Neural cell (in vitro differentiated cells): ENCODE measurements around the gene IRF8. TPM values are rescaled to one million over a fixed set of nuclear protein-coding genes. Genes with fewer than 3 reads are reported as not detected.

ENCODE experiments used
- H2AFZ ChIP-seq: fragments of 200-600, 300-800 bp; sonication (generic), shearing (Covaris generic); 2 replicates; pipeline ENCODE4 v1.6.0; 2014; ENCODE audit warnings: low read depth, mild to moderate bottlenecking, antibody characterized with exemption, low read length, moderate library complexity
- H3F3A ChIP-seq: fragments of 200-600 bp; shearing (Covaris generic); 2 replicates; pipeline ENCODE4 v1.6.1; 2016; ENCODE audit warnings: mild to moderate bottlenecking, moderate library complexity, mixed read lengths, antibody characterized with exemption, low read length; ENCODE audit not compliant: insufficient read depth, poor library complexity, severe bottlenecking
- H3K27ac ChIP-seq: fragments of 200-600, 300-800 bp; sonication (generic), shearing (Covaris generic); 2 replicates; pipeline ENCODE4 v1.5.1; 2014; ENCODE audit warnings: mild to moderate bottlenecking, low read length, moderate library complexity
- H3K27me3 ChIP-seq: fragments of 300-800, 200-600 bp; sonication (generic), shearing (Covaris generic); 2 replicates; pipeline ENCODE4 v1.6.0; 2014; ENCODE audit warnings: mild to moderate bottlenecking, low read depth, low read length, moderate library complexity; ENCODE audit not compliant: insufficient read depth
- H3K36me3 ChIP-seq: fragments of 300-800, 200-600 bp; sonication (generic), shearing (Covaris generic); 2 replicates; pipeline ENCODE4 v1.5.1; 2014; ENCODE audit warnings: mild to moderate bottlenecking, antibody characterized with exemption, low read length, moderate library complexity; ENCODE audit not compliant: insufficient read depth
- H3K4me2 ChIP-seq: fragments of 300-800, 200-600 bp; sonication (generic), shearing (Covaris generic); 2 replicates; pipeline ENCODE4 v1.6.0; 2014; ENCODE audit warnings: mild to moderate bottlenecking, low read length
- H3K4me3 ChIP-seq: fragments of 300-800, 200-600 bp; sonication (generic), shearing (Covaris generic); 2 replicates; pipeline ENCODE4 v1.5.1; 2014; ENCODE audit warnings: mild to moderate bottlenecking, low read length, moderate library complexity
- H3K79me2 ChIP-seq: fragments of 200-600 bp; shearing (Covaris generic); replicated peaks from 2 replicates; pipeline ENCODE4 v1.6.0; 2014; ENCODE audit warnings: mild to moderate bottlenecking, low read length, moderate library complexity; ENCODE audit not compliant: insufficient read depth
- H3K9ac ChIP-seq: fragments of 300-800, 200-600 bp; sonication (generic), shearing (Covaris generic); 2 replicates; pipeline ENCODE4 v1.6.1; 2016; ENCODE audit warnings: mild to moderate bottlenecking, low read length, mixed read lengths
- H3K9me2 ChIP-seq: fragments of 200-600 bp; shearing (Covaris generic); 2 replicates; pipeline ENCODE4 v1.6.1; 2016; ENCODE audit warnings: mild to moderate bottlenecking, low read length, mixed read lengths; ENCODE audit not compliant: insufficient read depth
- H3K9me3 ChIP-seq: fragments of 200-600, 300-800 bp; sonication (generic), shearing (Covaris generic); 2 replicates; pipeline ENCODE4 v1.6.1; 2016; ENCODE audit warnings: mild to moderate bottlenecking, mixed run types, low read length, moderate library complexity, mixed read lengths
- H4K20me1 ChIP-seq: fragments of 200-600 bp; shearing (Covaris generic); 2 replicates; pipeline ENCODE4 v1.6.1; 2016; ENCODE audit warnings: mild to moderate bottlenecking, mixed run types; ENCODE audit not compliant: insufficient read depth
- CTCF ChIP-seq: fragments of 450-650 bp; IDR thresholded peaks from 2 replicates; pipeline ENCODE4 v1.5.1; 2014; ENCODE audit warnings: antibody characterized with exemption, mild to moderate bottlenecking, moderate library complexity; ENCODE audit not compliant: poor library complexity, severe bottlenecking
- EP300 ChIP-seq: fragments of 450-650 bp; conservative IDR thresholded peaks from 2 replicates; pipeline ENCODE4 v1.6.1; 2014; ENCODE audit warnings: antibody characterized with exemption, mild to moderate bottlenecking, moderate library complexity; ENCODE audit not compliant: poor library complexity, severe bottlenecking
- EZH2 ChIP-seq: fragments of 200-600, 300-800 bp; shearing (Covaris generic), sonication (generic); IDR thresholded peaks from 2 replicates; pipeline ENCODE4 v1.6.1; 2014; ENCODE audit warnings: antibody characterized with exemption, low read length, borderline replicate concordance, mild to moderate bottlenecking; ENCODE audit not compliant: insufficient read depth, poor library complexity, severe bottlenecking
- MXI1 ChIP-seq: fragments of 450-650 bp; conservative IDR thresholded peaks from 2 replicates; pipeline ENCODE4 v1.6.1; 2014; ENCODE audit warnings: antibody characterized with exemption, mild to moderate bottlenecking; ENCODE audit not compliant: poor library complexity, severe bottlenecking
- POLR2AphosphoS5 ChIP-seq: IDR thresholded peaks from 2 replicates; pipeline ENCODE4 v1.6.1; 2012
- RAD21 ChIP-seq: fragments of 450-650 bp; conservative IDR thresholded peaks from 2 replicates; pipeline ENCODE4 v1.6.1; 2014; ENCODE audit warnings: antibody characterized with exemption, mild to moderate bottlenecking, moderate library complexity
- SMC3 ChIP-seq: fragments of 450-650 bp; conservative IDR thresholded peaks from 2 replicates; pipeline ENCODE4 v1.6.1; 2014; ENCODE audit warnings: antibody characterized with exemption, mild to moderate bottlenecking, moderate library complexity; ENCODE audit not compliant: poor library complexity
- TAF1 ChIP-seq: IDR thresholded peaks from 2 replicates; pipeline ENCODE4 v1.6.1; 2012; ENCODE audit warnings: low read depth
- polyA plus RNA-seq: library from polyadenylated mRNA; depleted of rRNA; stranded (reverse); fragments of >200 nt; gene quantifications from 2 replicates; pipeline ENCODE4 v1.2.3, GENCODE V29; 2014
- TF ChIP-seq, protein P1 (sequence below): IDR thresholded peaks from 2 replicates; pipeline ENCODE4 v1.6.1; 2012; ENCODE audit warnings: borderline replicate concordance

IRF8 gene
- polyA plus RNA-seq, 1 donor from 2014 or later = not detected

GRCh38 chr16:85908444-85908843, 9.5 kb downstream of the IRF8 start:
- no peak overlapping the region for H3K27ac ChIP-seq
- no peaks in the 10 kb centered on the region for H3K27me3 ChIP-seq
- H3K9me3 ChIP-seq = no peaks in the 10 kb centered on the region
- no peak for TF ChIP-seq EP300
- TF ChIP-seq EZH2 = no peak
- no peak for TF ChIP-seq POLR2AphosphoS5
- TF ChIP-seq MXI1 = no peak
- TF ChIP-seq RAD21 = no peak
- TF ChIP-seq, protein P1, sequence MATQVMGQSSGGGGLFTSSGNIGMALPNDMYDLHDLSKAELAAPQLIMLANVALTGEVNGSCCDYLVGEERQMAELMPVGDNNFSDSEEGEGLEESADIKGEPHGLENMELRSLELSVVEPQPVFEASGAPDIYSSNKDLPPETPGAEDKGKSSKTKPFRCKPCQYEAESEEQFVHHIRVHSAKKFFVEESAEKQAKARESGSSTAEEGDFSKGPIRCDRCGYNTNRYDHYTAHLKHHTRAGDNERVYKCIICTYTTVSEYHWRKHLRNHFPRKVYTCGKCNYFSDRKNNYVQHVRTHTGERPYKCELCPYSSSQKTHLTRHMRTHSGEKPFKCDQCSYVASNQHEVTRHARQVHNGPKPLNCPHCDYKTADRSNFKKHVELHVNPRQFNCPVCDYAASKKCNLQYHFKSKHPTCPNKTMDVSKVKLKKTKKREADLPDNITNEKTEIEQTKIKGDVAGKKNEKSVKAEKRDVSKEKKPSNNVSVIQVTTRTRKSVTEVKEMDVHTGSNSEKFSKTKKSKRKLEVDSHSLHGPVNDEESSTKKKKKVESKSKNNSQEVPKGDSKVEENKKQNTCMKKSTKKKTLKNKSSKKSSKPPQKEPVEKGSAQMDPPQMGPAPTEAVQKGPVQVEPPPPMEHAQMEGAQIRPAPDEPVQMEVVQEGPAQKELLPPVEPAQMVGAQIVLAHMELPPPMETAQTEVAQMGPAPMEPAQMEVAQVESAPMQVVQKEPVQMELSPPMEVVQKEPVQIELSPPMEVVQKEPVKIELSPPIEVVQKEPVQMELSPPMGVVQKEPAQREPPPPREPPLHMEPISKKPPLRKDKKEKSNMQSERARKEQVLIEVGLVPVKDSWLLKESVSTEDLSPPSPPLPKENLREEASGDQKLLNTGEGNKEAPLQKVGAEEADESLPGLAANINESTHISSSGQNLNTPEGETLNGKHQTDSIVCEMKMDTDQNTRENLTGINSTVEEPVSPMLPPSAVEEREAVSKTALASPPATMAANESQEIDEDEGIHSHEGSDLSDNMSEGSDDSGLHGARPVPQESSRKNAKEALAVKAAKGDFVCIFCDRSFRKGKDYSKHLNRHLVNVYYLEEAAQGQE = no peak
- no peak for TF ChIP-seq TAF1
- TF ChIP-seq CTCF = no peak
- no peak for TF ChIP-seq SMC3
- H3K79me2 ChIP-seq = no peaks in the 10 kb centered on the region
- no peaks in the 10 kb centered on the region for H3F3A ChIP-seq
- no peak overlapping the region for H3K4me2 ChIP-seq
- no peaks in the 10 kb centered on the region for H3K36me3 ChIP-seq
- H3K9me2 ChIP-seq = no peaks in the 10 kb centered on the region
- H4K20me1 ChIP-seq = no peaks in the 10 kb centered on the region
- no peak overlapping the region for H3K4me3 ChIP-seq
- no peak overlapping the region for H2AFZ ChIP-seq
- H3K9ac ChIP-seq = no peak overlapping the region

- Histone ChIP-seq H3K9ac (no peak overlapping the region), H3K36me3 (no peaks in the 10 kb centered on the region), H3K4me2 (no peak overlapping the region), H3K27me3 (no peaks in the 10 kb centered on the region), H3K79me2 (no peaks in the 10 kb centered on the region), H3F3A (no peaks in the 10 kb centered on the region), H3K9me3 (no peaks in the 10 kb centered on the region), H2AFZ (no peak overlapping the region), H4K20me1 (no peaks in the 10 kb centered on the region), H3K9me2 (no peaks in the 10 kb centered on the region), H3K4me3 (no peak overlapping the region), H3K27ac (no peak overlapping the region)
- TF ChIP-seq TAF1 (no peak), EP300 (no peak), SMC3 (no peak), RAD21 (no peak), CTCF (no peak), MXI1 (no peak)
Observed at GRCh38 chr16:85908889-85909589, 10.1 kb downstream of the IRF8 start.
